ENCODE measurements around the gene EXD3.

EXD3 gene

GRCh38 chr9:137374131-137374845 is 48.7 kb downstream of the EXD3 start:
- DNase-seq: no peak

- DNase-seq: no peak
Measured at GRCh38 chr9:137373611-137373980, 49.4 kb downstream of the EXD3 start.

GRCh38 chr9:137372693-137373610 is 50.0 kb downstream of the EXD3 start:
- DNase-seq: no peak

GRCh38 chr9:137371946-137372651 is 50.9 kb downstream of the EXD3 start:
- no peak for DNase-seq

GRCh38 chr9:137371521-137371941 is 51.4 kb downstream of the EXD3 start:
- no peak for DNase-seq

- DNase-seq: no peak
Measured at GRCh38 chr9:137370865-137371520, 52.0 kb downstream of the EXD3 start.

- no peak for DNase-seq
Measured at GRCh38 chr9:137369911-137370764, 52.8 kb downstream of the EXD3 start.

- DNase-seq: no peak
Measured at GRCh38 chr9:137369061-137369787, 53.7 kb downstream of the EXD3 start.

GRCh38 chr9:137368431-137369035 is 54.4 kb downstream of the EXD3 start:
- DNase-seq: no peak

- no peak for DNase-seq
Measured at GRCh38 chr9:137367506-137368430, 55.2 kb downstream of the EXD3 start.

GRCh38 chr9:137366891-137367381 is 56.0 kb downstream of the EXD3 start:
- DNase-seq: no peak

- DNase-seq: no peak
Measured at GRCh38 chr9:137366445-137366810, 56.5 kb downstream of the EXD3 start.

- DNase-seq: no peak
Measured at GRCh38 chr9:137365552-137366444, 57.2 kb downstream of the EXD3 start.

- no peak for DNase-seq
Measured at GRCh38 chr9:137365056-137365455, 57.9 kb downstream of the EXD3 start.

- DNase-seq: no peak
Measured at GRCh38 chr9:137359850-137360249, 63.1 kb downstream of the EXD3 start.

- DNase-seq: no peak
Measured at GRCh38 chr9:137358126-137358525, 64.8 kb downstream of the EXD3 start.

GRCh38 chr9:137357166-137357565 is 65.8 kb downstream of the EXD3 start:
- DNase-seq: no peak

GRCh38 chr9:137355761-137356365 is 67.1 kb downstream of the EXD3 start:
- DNase-seq: no peak

Data from stimulated activated naive CD4-positive, alpha-beta T cell treated with Interleukin-2 at 50 U/mL for 16 hours (primary cell).